Uterus (tissue), 4 donors: ENCODE data around the gene ELF4. TPM values are rescaled to one million over a fixed set of nuclear protein-coding genes. Genes with fewer than 3 reads are reported as not detected.

Source experiments
- DNase-seq, 2 donors: peaks; one replicate each; pipeline ENCODE4 v3.0.0-alpha.2; 2019 to 2020
- H3K27ac ChIP-seq, 2 donors: fragments of 200-600 bp; sonication (generic); 1 replicate in 1 of 2; 2 replicates in 1 of 2; pipeline ENCODE4 v1.5.1; 2016 to 2018
- H3K27me3 ChIP-seq, 2 donors: fragments of 200-600 bp; sonication (generic); one replicate each; pipeline ENCODE4 v1.5.1; 2018 to 2019; ENCODE audit warnings: control low read depth in 1 of 2
- H3K36me3 ChIP-seq, 2 donors: fragments of 200-600 bp; sonication (generic); one replicate each; pipeline ENCODE4 v1.5.1; 2019; ENCODE audit warnings: control low read depth in 1 of 2
- H3K4me1 ChIP-seq, 2 donors: fragments of 200-600 bp; sonication (generic); one replicate each; pipeline ENCODE4 v1.5.1; 2018 to 2019; ENCODE audit warnings: control low read depth in 1 of 2
- H3K4me3 ChIP-seq, 2 donors: fragments of 200-600 bp; sonication (generic); 1 replicate in 1 of 2; 2 replicates in 1 of 2; pipeline ENCODE4 v1.5.1; 2018 to 2019; ENCODE audit warnings: mild to moderate bottlenecking in 1 of 2
- H3K9me3 ChIP-seq, 2 donors: fragments of 200-600 bp; sonication (generic); one replicate each; pipeline ENCODE4 v1.5.1; 2019; ENCODE audit warnings: control low read depth in 1 of 2
- POLR2A ChIP-seq, 2 donors: fragments of 450-650 bp; IDR thresholded peaks; one replicate each; pipeline ENCODE4 v1.6.1; 2016; ENCODE audit warnings: antibody characterized with exemption in 2 of 2, mild to moderate bottlenecking in 1 of 2, moderate library complexity in 1 of 2
- intact Hi-C: fragments of 100-400 bp; cut with DNase I; formaldehyde crosslinking; loops from one replicate; pipeline ENCODE4 v1.15.1; 2023; ENCODE audit warnings: low total_unique reads
- total RNA-seq, 4 donors: library from RNA; depleted of rRNA in 3 of 4; stranded (reverse); fragments of >200 nt in 3 of 4; gene quantifications; one replicate each; pipeline versions ENCODE4 v1.1.0 to v1.2.4, GENCODE V29; 2014 to 2023
- TF ChIP-seq, protein P1 (sequence below), 4 experiments: fragments of 200-600 bp in 2 of 4; fragments of 450-650 bp in 2 of 4; sonication (generic) in 2 of 4; IDR thresholded peaks; one replicate each; pipeline ENCODE4 v1.5.1; 2016 to 2019; ENCODE audit warnings: antibody characterized with exemption in 4 of 4, mild to moderate bottlenecking in 2 of 4, moderate library complexity in 1 of 4
- donor health status: DM: yes; HTN: yes; CAD: no.

The ELF4 gene
- total RNA-seq, 4 donors from 2014 or later = 4.6 to 22.3 (median 11.8) TPM

DNA sequence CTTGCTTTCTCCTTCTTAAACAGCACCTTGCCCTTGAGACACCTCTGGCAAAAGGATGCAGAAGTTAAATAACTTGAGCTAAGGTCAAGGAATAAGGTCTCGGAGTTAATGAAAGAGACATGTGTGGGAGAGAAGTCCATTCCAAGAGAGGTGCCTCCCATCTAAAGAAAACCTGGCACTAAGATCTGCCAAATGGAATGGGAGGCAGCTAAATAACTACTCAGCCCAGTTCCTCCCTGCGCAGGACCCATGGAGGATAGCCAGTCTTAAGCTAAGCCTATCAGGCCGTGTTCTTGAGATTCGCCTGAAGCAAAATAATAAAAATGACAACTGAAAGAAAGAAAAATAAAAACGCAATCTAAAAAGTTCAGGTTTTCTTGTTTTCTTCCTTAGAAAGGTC, 20.7 kb upstream of the ELF4 start:
- Histone ChIP-seq H3K27ac (no peak overlapping the region), H3K36me3 (no peaks in the 10 kb centered on the region), H3K4me1 (no peaks in the 10 kb centered on the region), H3K4me3 (no peak overlapping the region), H3K27me3 (no peaks in the 10 kb centered on the region), H3K9me3 (no peaks in the 10 kb centered on the region)
- intact Hi-C loops = no loop called here
- DNase-seq = no peak
- TF ChIP-seq POLR2A (IDR thresholded peaks at IDR 0.05) = no peak
- TF ChIP-seq, protein P1, sequence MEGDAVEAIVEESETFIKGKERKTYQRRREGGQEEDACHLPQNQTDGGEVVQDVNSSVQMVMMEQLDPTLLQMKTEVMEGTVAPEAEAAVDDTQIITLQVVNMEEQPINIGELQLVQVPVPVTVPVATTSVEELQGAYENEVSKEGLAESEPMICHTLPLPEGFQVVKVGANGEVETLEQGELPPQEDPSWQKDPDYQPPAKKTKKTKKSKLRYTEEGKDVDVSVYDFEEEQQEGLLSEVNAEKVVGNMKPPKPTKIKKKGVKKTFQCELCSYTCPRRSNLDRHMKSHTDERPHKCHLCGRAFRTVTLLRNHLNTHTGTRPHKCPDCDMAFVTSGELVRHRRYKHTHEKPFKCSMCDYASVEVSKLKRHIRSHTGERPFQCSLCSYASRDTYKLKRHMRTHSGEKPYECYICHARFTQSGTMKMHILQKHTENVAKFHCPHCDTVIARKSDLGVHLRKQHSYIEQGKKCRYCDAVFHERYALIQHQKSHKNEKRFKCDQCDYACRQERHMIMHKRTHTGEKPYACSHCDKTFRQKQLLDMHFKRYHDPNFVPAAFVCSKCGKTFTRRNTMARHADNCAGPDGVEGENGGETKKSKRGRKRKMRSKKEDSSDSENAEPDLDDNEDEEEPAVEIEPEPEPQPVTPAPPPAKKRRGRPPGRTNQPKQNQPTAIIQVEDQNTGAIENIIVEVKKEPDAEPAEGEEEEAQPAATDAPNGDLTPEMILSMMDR (IDR thresholded peaks at IDR 0.05) = no peak

DNA sequence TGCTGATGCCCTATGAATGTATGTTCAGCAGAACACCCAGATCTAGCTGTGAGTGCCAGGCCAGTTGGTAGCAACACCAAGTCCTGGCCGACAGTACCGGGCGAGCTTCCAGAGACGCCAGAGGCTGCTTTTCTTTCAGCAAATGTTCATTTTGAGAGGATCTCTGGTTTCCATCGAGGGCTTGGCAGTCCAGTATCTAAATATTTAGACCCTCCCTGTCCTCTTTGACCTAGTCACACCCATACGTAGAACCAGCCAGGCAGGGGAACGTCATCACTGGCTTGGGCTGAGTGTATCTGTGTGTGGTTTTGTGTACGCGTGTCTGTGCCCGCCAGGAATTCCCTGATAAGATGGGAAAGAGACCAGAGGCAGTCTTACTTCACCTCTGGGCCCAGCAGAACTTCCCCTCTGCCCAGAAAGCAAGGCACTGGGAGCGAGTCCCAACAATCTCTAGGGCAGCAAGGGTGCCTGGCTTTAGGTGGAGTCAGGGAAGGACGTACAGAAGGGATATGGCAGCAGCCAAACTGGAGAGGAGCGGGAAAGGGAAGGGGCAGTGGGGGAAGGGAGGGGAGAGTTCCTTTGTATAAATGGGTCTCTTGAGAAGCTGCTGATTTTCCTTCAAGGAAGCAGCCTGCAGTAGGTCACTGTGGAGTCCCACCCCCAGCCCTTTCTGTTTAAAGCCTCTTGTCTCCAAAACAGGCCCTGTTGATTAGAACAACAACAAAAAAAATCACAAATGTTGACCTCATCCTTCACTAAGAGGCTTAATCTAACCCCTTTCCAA, 15.0 kb upstream of the ELF4 start:
- no peak overlapping the region for H3K4me3 ChIP-seq
- no peaks in the 10 kb centered on the region for H3K36me3 ChIP-seq
- intact Hi-C loops = no loop called here
- peak; percentile 49 to 60 for DNase-seq
- no peaks in the 10 kb centered on the region for H3K9me3 ChIP-seq
- TF ChIP-seq POLR2A (IDR thresholded peaks at IDR 0.05) = no peak
- TF ChIP-seq, protein P1 (IDR thresholded peaks at IDR 0.05) = no peak
- no peaks in the 10 kb centered on the region for H3K4me1 ChIP-seq
- H3K27me3 ChIP-seq = no peaks in the 10 kb centered on the region
- H3K27ac ChIP-seq = peak overlapping the region; percentile 35 to 78

DNA sequence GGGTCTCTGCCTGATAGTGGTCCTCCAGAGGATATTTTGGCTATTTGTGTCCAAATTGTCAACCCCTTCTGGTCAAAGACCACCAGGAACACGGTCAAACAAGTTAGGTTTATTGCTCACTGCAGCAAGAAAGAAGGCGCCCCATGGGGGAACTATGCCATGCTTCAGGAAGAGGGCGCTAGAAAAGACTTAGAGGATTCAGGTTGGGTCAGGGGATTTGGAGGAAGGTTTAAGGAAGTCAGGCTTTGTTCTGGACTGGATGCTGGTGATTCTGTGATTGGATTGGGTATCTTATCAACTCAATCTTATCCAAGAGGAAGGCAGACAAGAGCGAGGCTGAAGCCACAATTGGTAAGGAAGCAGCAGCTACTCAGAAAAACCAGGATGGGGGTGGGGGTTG, 14.3 kb upstream of the ELF4 start:
- Histone ChIP-seq H3K36me3 (no peaks in the 10 kb centered on the region), H3K27me3 (no peaks in the 10 kb centered on the region), H3K27ac (peak overlapping the region; percentile 35 to 78), H3K4me1 (no peaks in the 10 kb centered on the region), H3K9me3 (no peaks in the 10 kb centered on the region), H3K4me3 (no peak overlapping the region)
- TF ChIP-seq POLR2A (IDR thresholded peaks at IDR 0.05) = no peak
- TF ChIP-seq, protein P1 (IDR thresholded peaks at IDR 0.05) = no peak
- intact Hi-C loops = no loop called here
- DNase-seq = no peak

DNA sequence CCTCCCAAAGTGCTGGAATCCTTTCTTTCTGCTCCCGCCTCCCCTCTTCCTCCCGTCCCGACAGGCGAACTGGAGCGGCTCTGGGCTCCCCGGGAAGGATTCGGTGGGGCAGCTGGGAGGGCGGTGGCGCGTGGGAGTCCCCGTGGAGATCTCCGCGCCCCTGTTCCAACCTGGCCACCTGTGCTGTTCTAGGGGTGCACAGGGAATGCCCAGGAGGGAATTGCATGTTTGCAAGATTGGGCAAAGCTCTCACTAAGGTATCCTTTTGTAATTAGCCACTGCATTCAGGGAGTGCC, 11.2 kb upstream of the ELF4 start:
- no peak for TF ChIP-seq POLR2A (IDR thresholded peaks at IDR 0.05)
- TF ChIP-seq, protein P1 (IDR thresholded peaks at IDR 0.05) = no peak
- no peak for DNase-seq
- Histone ChIP-seq H3K27ac (peak overlapping the region; percentile 79 to 87), H3K4me1 (no peaks in the 10 kb centered on the region), H3K36me3 (no peaks in the 10 kb centered on the region), H3K27me3 (no peaks in the 10 kb centered on the region), H3K4me3 (peak overlapping the region in 1 of 2 donors; percentile 18), H3K9me3 (no peaks in the 10 kb centered on the region)
- intact Hi-C loops = no loop called here

DNA sequence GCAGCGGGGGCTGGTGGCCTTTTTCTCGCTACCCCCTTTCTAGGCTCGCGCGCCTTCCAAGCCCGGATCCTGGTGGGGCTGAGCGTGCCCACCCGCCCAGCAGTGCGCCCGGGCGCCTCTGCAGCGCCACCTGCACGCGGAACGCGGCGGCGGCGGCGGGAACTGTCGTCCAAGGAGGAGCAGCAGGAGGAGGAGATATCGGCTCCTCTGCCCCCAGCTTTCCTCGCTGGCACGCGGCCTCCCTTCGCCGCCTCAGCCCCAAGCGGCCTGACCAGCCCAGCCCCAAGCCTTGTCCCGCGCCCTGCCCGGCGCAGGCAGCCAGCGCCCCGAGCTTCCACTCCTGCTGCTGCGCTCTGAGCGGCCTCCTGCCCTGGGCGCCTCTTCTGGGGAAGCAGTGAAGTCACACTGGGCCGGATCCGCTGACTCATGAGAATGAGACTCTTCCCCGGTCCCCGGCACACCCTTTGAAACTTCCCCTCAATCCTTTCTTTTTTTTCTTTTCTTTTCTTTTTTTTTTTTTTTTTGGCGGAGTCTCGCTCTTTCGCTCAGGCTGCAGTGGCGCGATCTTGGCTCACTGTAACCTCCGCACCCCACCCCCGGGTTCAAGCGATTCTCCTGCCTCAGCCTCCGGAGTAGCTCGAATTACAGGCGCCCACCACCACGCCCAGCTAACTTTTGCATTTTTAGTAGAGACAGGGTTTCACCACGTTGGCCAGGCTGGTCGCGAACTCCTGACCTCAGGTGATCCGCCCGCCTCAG, 10.6 kb upstream of the ELF4 start:
- TF ChIP-seq POLR2A (IDR thresholded peaks at IDR 0.05) = peak; percentile 11 to 32
- TF ChIP-seq, protein P1 (IDR thresholded peaks at IDR 0.05) = peak; percentile 55 to 82 (median 67)
- H3K27ac ChIP-seq = peak overlapping the region; percentile 79 to 87
- peak; percentile 78 to 80 for DNase-seq
- H3K27me3 ChIP-seq = no peaks in the 10 kb centered on the region
- no peaks in the 10 kb centered on the region for H3K4me1 ChIP-seq
- H3K9me3 ChIP-seq = no peaks in the 10 kb centered on the region
- intact Hi-C loops = no loop called here
- peak overlapping the region; percentile 3 to 18 for H3K4me3 ChIP-seq
- H3K36me3 ChIP-seq = no peaks in the 10 kb centered on the region
